22Rv1 (cell line): Measurements from ENCODE around the gene MTA1.

ENCODE experiments used
- ZFX ChIP-seq: fragments of 450-650 bp; IDR thresholded peaks from 2 replicates; pipeline ENCODE4 v1.6.1; 2017; ENCODE audit warnings: antibody characterized with exemption, borderline replicate concordance
- TF ChIP-seq, protein P1 (sequence below): fragments of 450-650 bp; IDR thresholded peaks from 2 replicates; pipeline ENCODE4 v1.5.1; 2017; ENCODE audit warnings: mild to moderate bottlenecking

DNA sequence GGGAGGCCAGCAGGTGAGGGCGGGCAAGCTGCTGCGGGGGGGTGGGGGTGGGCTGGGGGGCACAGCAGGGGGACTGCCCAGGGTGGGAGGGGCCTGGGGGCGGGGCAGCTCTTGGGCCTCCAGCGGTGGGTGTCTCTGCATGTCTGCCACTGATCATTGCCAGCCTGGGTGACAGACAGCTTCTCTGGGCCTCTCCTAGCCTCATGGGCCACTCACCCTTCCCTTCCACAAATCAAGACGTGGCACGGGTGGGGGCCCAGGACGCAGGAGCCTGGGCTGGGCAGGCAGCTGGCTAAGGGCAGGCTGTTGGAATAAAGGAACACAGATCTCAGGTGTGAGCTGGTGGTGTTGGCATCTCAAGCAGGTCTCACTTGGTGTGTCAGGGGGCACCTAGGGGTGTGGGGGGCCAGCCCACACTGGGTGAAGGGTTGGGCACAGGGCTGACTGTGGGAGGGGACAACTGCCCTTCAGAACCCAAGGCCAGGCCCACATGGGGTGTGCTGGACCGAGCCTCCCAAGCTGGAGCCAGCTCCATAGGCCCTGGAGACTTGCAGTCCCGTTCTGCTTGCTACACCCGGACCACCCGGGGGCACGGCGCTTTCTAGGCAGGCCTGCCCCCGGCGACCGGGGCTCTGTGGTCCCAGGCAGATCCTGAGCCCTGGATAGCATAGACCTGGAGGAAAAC, 74.4 kb downstream of the MTA1 start:
- TF ChIP-seq, protein P1, sequence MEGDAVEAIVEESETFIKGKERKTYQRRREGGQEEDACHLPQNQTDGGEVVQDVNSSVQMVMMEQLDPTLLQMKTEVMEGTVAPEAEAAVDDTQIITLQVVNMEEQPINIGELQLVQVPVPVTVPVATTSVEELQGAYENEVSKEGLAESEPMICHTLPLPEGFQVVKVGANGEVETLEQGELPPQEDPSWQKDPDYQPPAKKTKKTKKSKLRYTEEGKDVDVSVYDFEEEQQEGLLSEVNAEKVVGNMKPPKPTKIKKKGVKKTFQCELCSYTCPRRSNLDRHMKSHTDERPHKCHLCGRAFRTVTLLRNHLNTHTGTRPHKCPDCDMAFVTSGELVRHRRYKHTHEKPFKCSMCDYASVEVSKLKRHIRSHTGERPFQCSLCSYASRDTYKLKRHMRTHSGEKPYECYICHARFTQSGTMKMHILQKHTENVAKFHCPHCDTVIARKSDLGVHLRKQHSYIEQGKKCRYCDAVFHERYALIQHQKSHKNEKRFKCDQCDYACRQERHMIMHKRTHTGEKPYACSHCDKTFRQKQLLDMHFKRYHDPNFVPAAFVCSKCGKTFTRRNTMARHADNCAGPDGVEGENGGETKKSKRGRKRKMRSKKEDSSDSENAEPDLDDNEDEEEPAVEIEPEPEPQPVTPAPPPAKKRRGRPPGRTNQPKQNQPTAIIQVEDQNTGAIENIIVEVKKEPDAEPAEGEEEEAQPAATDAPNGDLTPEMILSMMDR, result no peak
- TF ChIP-seq ZFX, result no peak
